Neural cell (in vitro differentiated cells): Measurements from ENCODE around the gene TOM1. TPM values are rescaled to one million over a fixed set of nuclear protein-coding genes. Genes with fewer than 3 reads are reported as not detected.

ENCODE experiments used
- H2AFZ ChIP-seq: fragments of 200-600, 300-800 bp; sonication (generic), shearing (Covaris generic); 2 replicates; pipeline ENCODE4 v1.6.0; 2014; ENCODE audit warnings: low read depth, mild to moderate bottlenecking, antibody characterized with exemption, low read length, moderate library complexity
- H3F3A ChIP-seq: fragments of 200-600 bp; shearing (Covaris generic); 2 replicates; pipeline ENCODE4 v1.6.1; 2016; ENCODE audit warnings: mild to moderate bottlenecking, moderate library complexity, mixed read lengths, antibody characterized with exemption, low read length; ENCODE audit not compliant: insufficient read depth, poor library complexity, severe bottlenecking
- H3K27ac ChIP-seq: fragments of 200-600, 300-800 bp; sonication (generic), shearing (Covaris generic); 2 replicates; pipeline ENCODE4 v1.5.1; 2014; ENCODE audit warnings: mild to moderate bottlenecking, low read length, moderate library complexity
- H3K27me3 ChIP-seq: fragments of 300-800, 200-600 bp; sonication (generic), shearing (Covaris generic); 2 replicates; pipeline ENCODE4 v1.6.0; 2014; ENCODE audit warnings: mild to moderate bottlenecking, low read depth, low read length, moderate library complexity; ENCODE audit not compliant: insufficient read depth
- H3K36me3 ChIP-seq: fragments of 300-800, 200-600 bp; sonication (generic), shearing (Covaris generic); 2 replicates; pipeline ENCODE4 v1.5.1; 2014; ENCODE audit warnings: mild to moderate bottlenecking, antibody characterized with exemption, low read length, moderate library complexity; ENCODE audit not compliant: insufficient read depth
- H3K4me2 ChIP-seq: fragments of 300-800, 200-600 bp; sonication (generic), shearing (Covaris generic); 2 replicates; pipeline ENCODE4 v1.6.0; 2014; ENCODE audit warnings: mild to moderate bottlenecking, low read length
- H3K4me3 ChIP-seq: fragments of 300-800, 200-600 bp; sonication (generic), shearing (Covaris generic); 2 replicates; pipeline ENCODE4 v1.5.1; 2014; ENCODE audit warnings: mild to moderate bottlenecking, low read length, moderate library complexity
- H3K79me2 ChIP-seq: fragments of 200-600 bp; shearing (Covaris generic); replicated peaks from 2 replicates; pipeline ENCODE4 v1.6.0; 2014; ENCODE audit warnings: mild to moderate bottlenecking, low read length, moderate library complexity; ENCODE audit not compliant: insufficient read depth
- H3K9ac ChIP-seq: fragments of 300-800, 200-600 bp; sonication (generic), shearing (Covaris generic); 2 replicates; pipeline ENCODE4 v1.6.1; 2016; ENCODE audit warnings: mild to moderate bottlenecking, low read length, mixed read lengths
- H3K9me2 ChIP-seq: fragments of 200-600 bp; shearing (Covaris generic); 2 replicates; pipeline ENCODE4 v1.6.1; 2016; ENCODE audit warnings: mild to moderate bottlenecking, low read length, mixed read lengths; ENCODE audit not compliant: insufficient read depth
- H3K9me3 ChIP-seq: fragments of 200-600, 300-800 bp; sonication (generic), shearing (Covaris generic); 2 replicates; pipeline ENCODE4 v1.6.1; 2016; ENCODE audit warnings: mild to moderate bottlenecking, mixed run types, low read length, moderate library complexity, mixed read lengths
- H4K20me1 ChIP-seq: fragments of 200-600 bp; shearing (Covaris generic); 2 replicates; pipeline ENCODE4 v1.6.1; 2016; ENCODE audit warnings: mild to moderate bottlenecking, mixed run types; ENCODE audit not compliant: insufficient read depth
- CTCF ChIP-seq: fragments of 450-650 bp; IDR thresholded peaks from 2 replicates; pipeline ENCODE4 v1.5.1; 2014; ENCODE audit warnings: antibody characterized with exemption, mild to moderate bottlenecking, moderate library complexity; ENCODE audit not compliant: poor library complexity, severe bottlenecking
- EP300 ChIP-seq: fragments of 450-650 bp; conservative IDR thresholded peaks from 2 replicates; pipeline ENCODE4 v1.6.1; 2014; ENCODE audit warnings: antibody characterized with exemption, mild to moderate bottlenecking, moderate library complexity; ENCODE audit not compliant: poor library complexity, severe bottlenecking
- EZH2 ChIP-seq: fragments of 200-600, 300-800 bp; shearing (Covaris generic), sonication (generic); IDR thresholded peaks from 2 replicates; pipeline ENCODE4 v1.6.1; 2014; ENCODE audit warnings: antibody characterized with exemption, low read length, borderline replicate concordance, mild to moderate bottlenecking; ENCODE audit not compliant: insufficient read depth, poor library complexity, severe bottlenecking
- MXI1 ChIP-seq: fragments of 450-650 bp; conservative IDR thresholded peaks from 2 replicates; pipeline ENCODE4 v1.6.1; 2014; ENCODE audit warnings: antibody characterized with exemption, mild to moderate bottlenecking; ENCODE audit not compliant: poor library complexity, severe bottlenecking
- POLR2AphosphoS5 ChIP-seq: IDR thresholded peaks from 2 replicates; pipeline ENCODE4 v1.6.1; 2012
- RAD21 ChIP-seq: fragments of 450-650 bp; conservative IDR thresholded peaks from 2 replicates; pipeline ENCODE4 v1.6.1; 2014; ENCODE audit warnings: antibody characterized with exemption, mild to moderate bottlenecking, moderate library complexity
- SMC3 ChIP-seq: fragments of 450-650 bp; conservative IDR thresholded peaks from 2 replicates; pipeline ENCODE4 v1.6.1; 2014; ENCODE audit warnings: antibody characterized with exemption, mild to moderate bottlenecking, moderate library complexity; ENCODE audit not compliant: poor library complexity
- TAF1 ChIP-seq: IDR thresholded peaks from 2 replicates; pipeline ENCODE4 v1.6.1; 2012; ENCODE audit warnings: low read depth
- polyA plus RNA-seq: library from polyadenylated mRNA; depleted of rRNA; stranded (reverse); fragments of >200 nt; gene quantifications from 2 replicates; pipeline ENCODE4 v1.2.3, GENCODE V29; 2014

Gene TOM1
- polyA plus RNA-seq, 1 donor from 2014 or later: 13.3 TPM

DNA sequence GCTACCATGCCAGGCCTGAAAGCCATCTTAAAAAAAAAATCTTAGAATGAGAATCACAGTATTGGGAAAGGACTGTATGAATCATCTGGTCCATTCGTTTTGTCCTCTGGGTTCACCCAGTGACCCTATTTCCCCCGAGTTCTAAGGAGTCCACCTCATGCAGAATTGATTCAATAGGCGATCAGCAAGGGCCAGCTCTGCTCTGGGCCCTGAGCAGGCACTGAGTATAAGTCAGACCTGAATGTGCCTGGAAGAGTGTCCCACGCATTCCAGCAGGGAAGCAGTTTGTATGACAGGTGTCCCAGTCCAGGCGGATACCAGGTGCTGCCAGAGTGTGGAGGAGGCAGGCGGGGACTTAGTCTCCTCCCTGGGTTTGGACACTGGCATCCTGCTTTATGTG is 80.3 kb downstream of the TOM1 start:
- H3K4me2 ChIP-seq: no peak overlapping the region
- no peak overlapping the region for H2AFZ ChIP-seq
- no peak for TF ChIP-seq RAD21
- no peak for TF ChIP-seq POLR2AphosphoS5
- TF ChIP-seq CTCF: no peak
- no peak for TF ChIP-seq EP300
- no peaks in the 10 kb centered on the region for H3K9me2 ChIP-seq
- H3K27me3 ChIP-seq: peaks cover 13% of the 10 kb centered on the region
- no peaks in the 10 kb centered on the region for H4K20me1 ChIP-seq
- H3K27ac ChIP-seq: no peak overlapping the region
- H3K36me3 ChIP-seq: no peaks in the 10 kb centered on the region
- H3K9me3 ChIP-seq: no peaks in the 10 kb centered on the region
- no peak overlapping the region for H3K9ac ChIP-seq
- H3F3A ChIP-seq: no peaks in the 10 kb centered on the region
- no peaks in the 10 kb centered on the region for H3K79me2 ChIP-seq
- no peak overlapping the region for H3K4me3 ChIP-seq

GRCh38 chr22:35380537-35381423 is 81.1 kb downstream of the TOM1 start, which contains the start of gene HMOX1:
TSS of gene HMOX1 (plus strand) at chr22:35381096. CDS start at chr22:35381174, 78 bp downstream.
- no peak for TF ChIP-seq POLR2AphosphoS5
- peak; percentile 31 for TF ChIP-seq CTCF
- peak; percentile 32 for TF ChIP-seq RAD21
- no peak for TF ChIP-seq TAF1
- TF ChIP-seq EZH2: no peak
- peak; percentile 19 for TF ChIP-seq MXI1
- peak; percentile 19 for TF ChIP-seq SMC3
- Histone ChIP-seq H4K20me1 (no peaks in the 10 kb centered on the region), H3K4me3 (peak within 1 kb of the TSS; percentile 61), H2AFZ (no peak within 1 kb of the TSS), H3K27ac (no peak within 1 kb of the TSS), H3K9ac (no peak within 1 kb of the TSS), H3K4me2 (no peak within 1 kb of the TSS), H3K27me3 (peaks cover 13% of the 10 kb centered on the region), H3K9me2 (no peaks in the 10 kb centered on the region), H3F3A (no peaks in the 10 kb centered on the region), H3K36me3 (no peaks in the 10 kb centered on the region), H3K9me3 (no peaks in the 10 kb centered on the region), H3K79me2 (no peaks in the 10 kb centered on the region)
